GM12801 (cell line): Measurements from ENCODE around the gene TMEM145.

Source experiments
- CTCF ChIP-seq: IDR thresholded peaks from one replicate; pipeline ENCODE4 v1.5.1; 2011; ENCODE audit warnings: control low read depth; ENCODE audit not compliant: insufficient read length; ENCODE audit errors: extremely low read depth

TMEM145 gene

GRCh38 chr19:42323852-42324654, 10.9 kb downstream of the TMEM145 start:
- TF ChIP-seq CTCF = no peak

- peak; percentile 92 for TF ChIP-seq CTCF
Observed at GRCh38 chr19:42324655-42325307, 11.7 kb downstream of the TMEM145 start.

- no peak for TF ChIP-seq CTCF
Observed at GRCh38 chr19:42325308-42325895, 12.3 kb downstream of the TMEM145 start, which contains the start of gene MEGF8. TSS of gene MEGF8 (plus strand) at chr19:42325635. CDS start at chr19:42326244, 609 bp downstream.

GRCh38 chr19:42325896-42326771, 13.0 kb downstream of the TMEM145 start:
- TF ChIP-seq CTCF = no peak

GRCh38 chr19:42326969-42327368, 13.9 kb downstream of the TMEM145 start:
- TF ChIP-seq CTCF = no peak

GRCh38 chr19:42327381-42327780, 14.3 kb downstream of the TMEM145 start:
- no peak for TF ChIP-seq CTCF

- no peak for TF ChIP-seq CTCF
Observed at GRCh38 chr19:42328106-42328505, 15.0 kb downstream of the TMEM145 start.
